Measurements from ENCODE around the gene RGL4.
"Not testable (repeated sequence)": the region's sequence is repeated elsewhere in the genome, so short reads cannot be mapped to it uniquely, and the experiment has no call there.

Gene RGL4

GRCh38 chr22:23690713-23691112, at the start of gene RGL4:
RGL4 (plus strand) TSS chr22:23691013; CDS start chr22:23692031, 1,018 bp downstream.
- no peak for DNase-seq (ENCODE audit: low read depth in 4 of 4, low spot score in 1 of 4)

GRCh38 chr22:23646526-23646925, 44.3 kb upstream of the RGL4 start:
- not testable (repeated sequence) for DNase-seq (ENCODE audit: low read depth in 4 of 4, low spot score in 1 of 4)

- no peak for DNase-seq (ENCODE audit: low read depth in 4 of 4, low spot score in 1 of 4)
These were observed 41.7 kb upstream of the RGL4 start for GRCh38 chr22:23649071-23649501.

- DNase-seq (ENCODE audit: low read depth in 4 of 4, low spot score in 1 of 4): no peak
These were observed 39.1 kb upstream of the RGL4 start for GRCh38 chr22:23651676-23652075.

GRCh38 chr22:23652286-23652685, 38.5 kb upstream of the RGL4 start:
- no peak for DNase-seq (ENCODE audit: low read depth in 4 of 4, low spot score in 1 of 4)

- DNase-seq (ENCODE audit: low read depth in 4 of 4, low spot score in 1 of 4): no peak
These were observed 38.1 kb upstream of the RGL4 start for GRCh38 chr22:23652711-23653110.

- DNase-seq (ENCODE audit: low read depth in 4 of 4, low spot score in 1 of 4): no peak
These were observed 34.8 kb upstream of the RGL4 start for GRCh38 chr22:23655891-23656475.

- no peak for DNase-seq (ENCODE audit: low read depth in 4 of 4, low spot score in 1 of 4)
These were observed 33.1 kb upstream of the RGL4 start for GRCh38 chr22:23657727-23658126.

GRCh38 chr22:23660381-23660780, 30.4 kb upstream of the RGL4 start:
- not testable (repeated sequence) for DNase-seq (ENCODE audit: low read depth in 4 of 4, low spot score in 1 of 4)

- DNase-seq (ENCODE audit: low read depth in 4 of 4, low spot score in 1 of 4): no peak
These were observed 20.2 kb upstream of the RGL4 start for GRCh38 chr22:23670378-23671295.

- DNase-seq (ENCODE audit: low read depth in 4 of 4, low spot score in 1 of 4): not testable (repeated sequence)
These were observed 19.4 kb upstream of the RGL4 start for GRCh38 chr22:23671387-23671786.

GRCh38 chr22:23672307-23673049, 18.3 kb upstream of the RGL4 start:
- DNase-seq (ENCODE audit: low read depth in 4 of 4, low spot score in 1 of 4): not testable (repeated sequence)

GRCh38 chr22:23673050-23673620, 17.7 kb upstream of the RGL4 start:
- DNase-seq (ENCODE audit: low read depth in 4 of 4, low spot score in 1 of 4): no peak

GRCh38 chr22:23673826-23674690, 16.8 kb upstream of the RGL4 start:
- DNase-seq (ENCODE audit: low read depth in 4 of 4, low spot score in 1 of 4): no peak

GRCh38 chr22:23674886-23675501, 15.8 kb upstream of the RGL4 start:
- DNase-seq (ENCODE audit: low read depth in 4 of 4, low spot score in 1 of 4): not testable (repeated sequence)

- DNase-seq (ENCODE audit: low read depth in 4 of 4, low spot score in 1 of 4): no peak
These were observed 15.1 kb upstream of the RGL4 start for GRCh38 chr22:23675502-23676415.

GRCh38 chr22:23676841-23677700, 13.7 kb upstream of the RGL4 start:
- not testable (repeated sequence) for DNase-seq (ENCODE audit: low read depth in 4 of 4, low spot score in 1 of 4)

GRCh38 chr22:23677701-23677995, 13.2 kb upstream of the RGL4 start:
- no peak for DNase-seq (ENCODE audit: low read depth in 4 of 4, low spot score in 1 of 4)
